Testis (tissue), 3 donors: ENCODE results near the gene CATSPERE. TPM values are rescaled to one million over a fixed set of nuclear protein-coding genes. Genes with fewer than 3 reads are reported as not detected.

Experiments
- DNase-seq: peaks from one replicate; pipeline ENCODE4 v3.0.0-alpha.2; 2019
- H3K27ac ChIP-seq, 2 donors: fragments of 200-600 bp; sonication (generic); one replicate each; pipeline ENCODE4 v1.5.1; 2019
- H3K27me3 ChIP-seq: fragments of 200-600 bp; sonication (generic); one replicate; pipeline ENCODE4 v1.5.1; 2019
- H3K36me3 ChIP-seq: fragments of 200-600 bp; sonication (generic); one replicate; pipeline ENCODE4 v1.5.1; 2017; ENCODE audit warnings: low read depth; ENCODE audit errors: missing control alignments
- H3K4me1 ChIP-seq: fragments of 200-600 bp; sonication (generic); one replicate; pipeline ENCODE4 v1.5.1; 2019
- H3K4me3 ChIP-seq, 2 donors: fragments of 200-600 bp; sonication (generic); one replicate each; pipeline ENCODE4 v1.5.1; 2017 to 2019
- H3K9me3 ChIP-seq: fragments of 200-600 bp; sonication (generic); one replicate; pipeline ENCODE4 v1.5.1; 2017
- POLR2A ChIP-seq: fragments of 450-650 bp; IDR thresholded peaks from one replicate; pipeline ENCODE4 v1.6.1; 2017; ENCODE audit warnings: antibody characterized with exemption, mild to moderate bottlenecking, moderate library complexity
- WGBS, 2 donors: methylation state at CpG; one replicate each; pipeline ENCODE4 v1.1.5; 2018; 5-methylcytosine and 5-hydroxymethylcytosine counted together
- intact Hi-C: fragments of 100-400 bp; cut with DNase I; formaldehyde crosslinking; loops from one replicate; pipeline ENCODE4 v1.15.1; 2023; ENCODE audit warnings: low total_unique reads
- polyA plus RNA-seq: library from polyadenylated mRNA; stranded (reverse); fragments of 350-450 nt; fragmentation: Illumina TruSeq; extraction: RNeasy Lipid Tissue Mini Kit (QIAGEN cat#74804); gene quantifications from one replicate; pipeline ENCODE4 v1.2.3, GENCODE V29; 2014; ENCODE audit warnings: low read depth, low replicate concordance; ENCODE audit not compliant: insufficient read depth
- total RNA-seq, 2 donors: library from RNA; depleted of rRNA; stranded (reverse); fragments of >200 nt; gene quantifications; one replicate each; pipeline ENCODE4 v1.2.3, GENCODE V29; 2016
- TF ChIP-seq, protein P1 (sequence below), 3 experiments: fragments of 450-650 bp in 2 of 3; fragments of 200-600 bp in 1 of 3; sonication (generic) in 1 of 3; IDR thresholded peaks; one replicate each; pipeline ENCODE4 v1.5.1; 2016 to 2019; ENCODE audit warnings: antibody characterized with exemption in 3 of 3, mild to moderate bottlenecking in 2 of 3, moderate library complexity in 1 of 3

Gene CATSPERE
- total and polyA plus RNA-seq, 3 donors from 2014 or later, result 10.4 to 46.0 (median 15.7) TPM

DNA sequence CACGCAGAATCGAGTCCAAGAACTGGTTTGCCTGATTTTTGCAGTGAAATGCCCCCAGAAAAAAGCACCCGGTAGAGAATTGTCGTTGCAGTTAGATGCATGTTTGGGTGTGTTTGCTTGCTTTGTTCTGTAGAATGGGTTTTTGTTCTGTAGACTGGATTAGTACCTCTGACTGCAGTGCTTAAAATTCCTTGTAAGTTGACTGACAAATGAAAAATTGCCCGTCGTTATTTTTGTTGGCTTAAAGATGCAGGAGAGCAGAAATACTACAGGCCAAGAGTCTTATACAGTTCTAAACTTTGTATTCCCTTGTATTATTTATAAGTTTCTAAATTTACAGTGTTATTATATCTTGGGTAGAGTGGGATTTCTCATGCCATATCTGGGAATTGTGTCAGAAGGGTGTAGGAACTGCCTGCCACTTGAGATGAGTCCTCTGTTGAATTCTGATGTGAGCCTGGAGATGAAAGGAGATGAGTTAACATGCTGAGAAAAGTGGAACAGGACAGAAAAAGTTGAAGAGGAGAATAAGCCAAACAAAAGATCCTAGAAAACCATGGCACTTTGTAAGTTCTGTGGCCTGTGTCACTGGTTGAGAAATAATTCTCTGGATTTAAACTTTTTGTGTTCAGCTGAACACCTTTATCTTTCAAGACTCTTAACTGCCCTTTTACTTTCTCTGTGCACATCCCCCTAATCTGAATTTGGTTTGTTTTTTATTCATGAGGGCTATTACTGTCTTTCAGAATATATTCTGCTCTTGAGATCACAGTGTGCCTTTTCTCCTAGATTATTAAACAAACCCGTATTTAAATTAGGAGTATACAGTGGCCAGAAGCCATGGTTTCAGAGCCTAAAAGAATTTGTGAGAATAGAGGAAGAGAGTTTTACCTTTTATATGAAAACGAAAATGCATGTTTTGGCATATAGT, 193.3 kb downstream of the CATSPERE start:
- DNase-seq, result no peak
- 11 to 12% methylated on average over 8 of the region's 8 CpGs for WGBS, 2 donors
- TF ChIP-seq, protein P1, sequence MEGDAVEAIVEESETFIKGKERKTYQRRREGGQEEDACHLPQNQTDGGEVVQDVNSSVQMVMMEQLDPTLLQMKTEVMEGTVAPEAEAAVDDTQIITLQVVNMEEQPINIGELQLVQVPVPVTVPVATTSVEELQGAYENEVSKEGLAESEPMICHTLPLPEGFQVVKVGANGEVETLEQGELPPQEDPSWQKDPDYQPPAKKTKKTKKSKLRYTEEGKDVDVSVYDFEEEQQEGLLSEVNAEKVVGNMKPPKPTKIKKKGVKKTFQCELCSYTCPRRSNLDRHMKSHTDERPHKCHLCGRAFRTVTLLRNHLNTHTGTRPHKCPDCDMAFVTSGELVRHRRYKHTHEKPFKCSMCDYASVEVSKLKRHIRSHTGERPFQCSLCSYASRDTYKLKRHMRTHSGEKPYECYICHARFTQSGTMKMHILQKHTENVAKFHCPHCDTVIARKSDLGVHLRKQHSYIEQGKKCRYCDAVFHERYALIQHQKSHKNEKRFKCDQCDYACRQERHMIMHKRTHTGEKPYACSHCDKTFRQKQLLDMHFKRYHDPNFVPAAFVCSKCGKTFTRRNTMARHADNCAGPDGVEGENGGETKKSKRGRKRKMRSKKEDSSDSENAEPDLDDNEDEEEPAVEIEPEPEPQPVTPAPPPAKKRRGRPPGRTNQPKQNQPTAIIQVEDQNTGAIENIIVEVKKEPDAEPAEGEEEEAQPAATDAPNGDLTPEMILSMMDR (IDR thresholded peaks at IDR 0.05), result no peak
- TF ChIP-seq POLR2A, result no peak
- no peaks in the 10 kb centered on the region for H3K36me3 ChIP-seq
- intact Hi-C loops, result no loop called here
- H3K4me1 ChIP-seq, result peaks cover 23% of the 10 kb centered on the region
- H3K9me3 ChIP-seq, result no peaks in the 10 kb centered on the region
- peak overlapping the region; percentile 94 to 95 for H3K27ac ChIP-seq
- peak overlapping the region; percentile 93 to 97 for H3K4me3 ChIP-seq
- H3K27me3 ChIP-seq, result no peaks in the 10 kb centered on the region

DNA sequence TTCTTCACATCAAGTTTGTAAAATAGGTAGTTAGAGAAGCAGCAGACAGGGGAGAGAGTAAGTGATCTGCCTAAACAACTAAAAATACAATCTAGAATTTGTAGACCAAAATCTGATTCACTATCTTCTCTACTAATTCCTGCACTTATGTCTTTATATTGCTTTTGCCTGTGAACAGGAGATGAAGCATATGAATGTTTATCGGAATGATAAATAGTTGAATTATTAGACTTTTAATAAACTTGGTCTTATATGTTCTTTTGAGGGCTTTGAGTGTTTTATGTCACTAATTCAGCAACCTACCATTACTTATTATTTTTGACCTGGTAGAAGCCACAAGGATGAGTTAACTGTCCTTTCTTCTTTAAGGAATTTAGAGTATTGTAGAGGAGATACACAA, 194.1 kb downstream of the CATSPERE start:
- no peak for DNase-seq
- Histone ChIP-seq H3K4me1 (peaks cover 23% of the 10 kb centered on the region), H3K9me3 (no peaks in the 10 kb centered on the region), H3K4me3 (no peak overlapping the region), H3K27ac (no peak overlapping the region), H3K36me3 (no peaks in the 10 kb centered on the region), H3K27me3 (no peaks in the 10 kb centered on the region)
- 71 to 81% methylated on average over 1 of the region's 1 CpG for WGBS, 2 donors
- intact Hi-C loops, result no loop called here
- TF ChIP-seq POLR2A, result no peak
- TF ChIP-seq, protein P1 (IDR thresholded peaks at IDR 0.05), result no peak

DNA sequence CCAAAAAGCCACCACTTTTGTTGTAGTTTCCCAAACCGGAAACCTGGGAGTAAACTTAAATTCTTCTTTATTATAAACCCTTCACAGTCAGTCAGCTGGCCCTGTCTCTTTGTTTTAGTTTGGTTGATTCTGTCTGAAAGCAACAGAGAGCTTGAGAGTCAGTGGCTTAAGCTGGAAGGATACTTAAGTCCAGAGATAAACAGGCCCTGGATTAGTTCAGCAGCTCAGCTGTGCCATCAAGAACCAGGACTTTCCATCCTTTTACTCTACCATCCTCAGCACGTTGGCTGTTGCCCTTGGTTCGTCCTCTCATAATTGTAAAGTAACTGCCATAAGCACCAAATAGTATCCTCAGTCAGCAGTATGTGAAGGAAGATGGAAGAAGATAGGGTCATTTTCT, 196.3 kb downstream of the CATSPERE start:
- H3K4me3 ChIP-seq, result no peak overlapping the region
- no peaks in the 10 kb centered on the region for H3K36me3 ChIP-seq
- H3K27me3 ChIP-seq, result no peaks in the 10 kb centered on the region
- peak overlapping the region in 1 of 2 donors; percentile 23 for H3K27ac ChIP-seq
- no peak for DNase-seq
- TF ChIP-seq POLR2A, result no peak
- TF ChIP-seq, protein P1 (IDR thresholded peaks at IDR 0.05), result no peak
- H3K4me1 ChIP-seq, result peaks cover 23% of the 10 kb centered on the region
- intact Hi-C loops, result no loop called here
- H3K9me3 ChIP-seq, result no peaks in the 10 kb centered on the region
- 83 to 89% methylated on average over 3 of the region's 3 CpGs for WGBS, 2 donors

DNA sequence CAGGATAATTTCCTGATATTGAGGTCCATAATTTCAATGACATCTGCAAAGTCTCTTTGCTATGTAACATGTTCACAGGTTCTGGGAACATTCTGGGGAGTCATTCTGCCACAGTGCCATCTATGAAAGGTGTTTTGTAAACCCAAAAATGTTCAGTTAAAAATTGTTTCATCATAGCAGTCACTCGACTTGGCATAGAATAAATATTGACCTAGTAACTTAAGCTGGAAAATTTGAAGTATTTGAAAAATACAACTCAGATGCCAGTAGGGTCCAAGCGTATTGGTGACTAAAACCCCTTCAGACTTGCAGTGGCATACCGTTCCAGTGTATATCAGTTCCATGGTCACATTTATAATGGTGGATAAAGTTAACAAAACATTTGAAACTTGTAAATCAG, 198.6 kb downstream of the CATSPERE start:
- intact Hi-C loops, result no loop called here
- no peak for TF ChIP-seq POLR2A
- TF ChIP-seq, protein P1 (IDR thresholded peaks at IDR 0.05), result no peak
- no peak overlapping the region for H3K27ac ChIP-seq
- no peaks in the 10 kb centered on the region for H3K9me3 ChIP-seq
- peaks cover 18% of the 10 kb centered on the region for H3K4me1 ChIP-seq
- no peaks in the 10 kb centered on the region for H3K27me3 ChIP-seq
- H3K4me3 ChIP-seq, result no peak overlapping the region
- H3K36me3 ChIP-seq, result no peaks in the 10 kb centered on the region
- WGBS, 2 donors, result 90 to 94% methylated on average over 3 of the region's 3 CpGs
- no peak for DNase-seq
